GM20000 (cell line): ENCODE data around the gene ARHGAP21.

Experiments
- DNase-seq: peaks from one replicate; pipeline ENCODE4 v3.0.0; 2012; ENCODE audit warnings: low spot score
- TF ChIP-seq, protein P1 (sequence below): IDR thresholded peaks from 2 replicates; pipeline ENCODE4 v1.5.1; 2012; ENCODE audit warnings: mild to moderate bottlenecking, control low read depth; ENCODE audit errors: extremely low read depth, missing control alignments

Gene ARHGAP21

DNA sequence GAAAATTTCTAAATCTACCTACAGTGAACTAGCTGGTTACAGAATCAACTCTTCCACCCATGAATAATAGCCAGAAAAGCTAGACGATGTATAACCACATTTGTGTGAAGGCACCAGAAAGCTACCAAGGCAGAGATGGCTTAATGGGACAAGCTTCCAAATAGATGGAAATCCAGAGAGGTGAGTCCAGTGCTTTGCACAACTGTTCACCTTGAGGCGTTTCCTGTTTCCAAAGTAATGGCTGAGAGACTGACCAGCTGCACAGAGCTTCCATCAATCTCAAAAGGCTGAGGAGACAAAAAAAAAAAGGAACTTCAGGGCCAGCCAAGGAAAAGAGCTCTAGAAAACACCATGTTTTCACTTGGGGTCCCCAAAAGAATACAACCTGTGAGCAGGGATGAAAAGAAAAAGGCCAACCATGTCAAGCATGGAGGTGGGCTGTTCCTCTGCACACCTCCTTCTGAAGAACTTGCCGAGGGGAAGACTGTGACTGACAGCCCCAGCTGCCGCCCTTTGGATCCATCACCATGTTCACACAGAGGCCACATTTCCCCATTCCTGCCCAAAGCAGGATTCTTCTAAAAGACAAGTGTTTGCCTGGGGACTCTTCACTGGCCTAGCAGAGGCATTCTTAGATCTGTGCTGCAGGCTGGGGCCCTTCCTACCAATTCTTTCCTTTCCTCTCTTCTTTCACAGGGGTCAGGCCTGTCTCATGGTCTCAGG, 72.9 kb downstream of the ARHGAP21 start:
- no peak for DNase-seq
- TF ChIP-seq, protein P1, sequence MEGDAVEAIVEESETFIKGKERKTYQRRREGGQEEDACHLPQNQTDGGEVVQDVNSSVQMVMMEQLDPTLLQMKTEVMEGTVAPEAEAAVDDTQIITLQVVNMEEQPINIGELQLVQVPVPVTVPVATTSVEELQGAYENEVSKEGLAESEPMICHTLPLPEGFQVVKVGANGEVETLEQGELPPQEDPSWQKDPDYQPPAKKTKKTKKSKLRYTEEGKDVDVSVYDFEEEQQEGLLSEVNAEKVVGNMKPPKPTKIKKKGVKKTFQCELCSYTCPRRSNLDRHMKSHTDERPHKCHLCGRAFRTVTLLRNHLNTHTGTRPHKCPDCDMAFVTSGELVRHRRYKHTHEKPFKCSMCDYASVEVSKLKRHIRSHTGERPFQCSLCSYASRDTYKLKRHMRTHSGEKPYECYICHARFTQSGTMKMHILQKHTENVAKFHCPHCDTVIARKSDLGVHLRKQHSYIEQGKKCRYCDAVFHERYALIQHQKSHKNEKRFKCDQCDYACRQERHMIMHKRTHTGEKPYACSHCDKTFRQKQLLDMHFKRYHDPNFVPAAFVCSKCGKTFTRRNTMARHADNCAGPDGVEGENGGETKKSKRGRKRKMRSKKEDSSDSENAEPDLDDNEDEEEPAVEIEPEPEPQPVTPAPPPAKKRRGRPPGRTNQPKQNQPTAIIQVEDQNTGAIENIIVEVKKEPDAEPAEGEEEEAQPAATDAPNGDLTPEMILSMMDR, result no peak

DNA sequence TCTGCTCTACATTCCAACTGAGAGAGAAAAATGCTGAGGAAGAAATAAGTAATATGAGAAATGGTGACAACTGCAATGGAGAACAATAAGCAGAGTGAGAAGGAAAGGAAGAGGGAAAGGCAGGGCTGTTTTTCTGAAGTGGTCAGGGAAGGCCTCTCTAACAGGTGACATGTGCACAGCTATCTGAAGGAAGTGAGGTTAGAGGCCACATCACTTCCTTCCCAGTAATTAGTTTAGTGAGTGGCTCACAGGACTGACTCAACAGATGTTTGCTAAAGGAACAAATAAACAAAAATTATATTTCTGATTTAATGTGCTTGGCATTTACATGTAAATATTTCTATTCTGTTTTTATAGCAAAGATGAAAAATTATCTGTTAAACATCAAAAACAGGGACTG, 77.9 kb downstream of the ARHGAP21 start:
- DNase-seq, result no peak

DNA sequence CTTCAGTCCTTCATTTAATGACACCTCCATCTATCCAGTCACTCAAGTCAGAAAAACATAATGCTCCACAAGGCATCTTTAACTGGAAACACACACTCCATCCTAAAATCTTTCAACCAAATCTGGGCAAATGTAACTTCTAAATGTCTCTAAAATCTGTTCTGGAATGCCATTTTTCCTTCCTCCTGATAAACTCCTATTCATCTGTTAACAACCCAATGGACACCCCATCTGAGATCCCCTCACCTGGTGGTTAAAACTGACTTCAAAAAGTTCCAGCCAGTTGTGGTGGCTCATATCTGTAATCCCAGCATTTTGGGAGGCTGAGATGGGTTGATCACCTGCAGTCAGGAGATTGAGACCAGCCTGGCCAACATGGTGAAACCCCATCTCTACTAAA, 78.7 kb downstream of the ARHGAP21 start:
- TF ChIP-seq, protein P1, result no peak
- no peak for DNase-seq

More for the DNA sequence above, 77.9 kb downstream of the ARHGAP21 start:
- TF ChIP-seq, protein P1, result no peak

DNA sequence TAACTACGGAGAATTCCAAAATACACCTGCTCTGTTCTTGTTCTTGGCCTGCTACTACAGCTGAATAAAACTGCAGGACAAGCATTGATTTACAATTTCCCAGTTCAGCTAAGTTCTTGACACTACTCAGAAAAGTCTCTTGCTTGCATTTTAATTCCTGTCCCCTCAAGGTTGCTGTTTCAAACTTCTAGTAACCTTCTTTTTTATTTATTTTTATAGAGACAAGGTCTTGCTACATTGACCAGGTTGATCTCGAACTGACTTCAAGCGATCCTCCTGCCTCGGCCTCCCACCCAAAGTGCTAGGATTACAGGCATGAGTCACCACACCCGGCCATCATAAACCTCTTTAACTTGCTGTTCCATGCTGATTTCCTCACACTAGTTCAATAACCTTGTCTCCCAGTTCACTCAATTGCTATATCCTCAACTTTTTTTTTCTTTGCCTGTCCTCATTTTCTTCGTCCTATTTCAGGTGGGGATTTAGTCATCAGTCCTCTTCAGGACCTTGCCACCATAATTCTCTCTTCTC, 79.9 kb downstream of the ARHGAP21 start:
- DNase-seq, result no peak
- TF ChIP-seq, protein P1, result no peak

DNA sequence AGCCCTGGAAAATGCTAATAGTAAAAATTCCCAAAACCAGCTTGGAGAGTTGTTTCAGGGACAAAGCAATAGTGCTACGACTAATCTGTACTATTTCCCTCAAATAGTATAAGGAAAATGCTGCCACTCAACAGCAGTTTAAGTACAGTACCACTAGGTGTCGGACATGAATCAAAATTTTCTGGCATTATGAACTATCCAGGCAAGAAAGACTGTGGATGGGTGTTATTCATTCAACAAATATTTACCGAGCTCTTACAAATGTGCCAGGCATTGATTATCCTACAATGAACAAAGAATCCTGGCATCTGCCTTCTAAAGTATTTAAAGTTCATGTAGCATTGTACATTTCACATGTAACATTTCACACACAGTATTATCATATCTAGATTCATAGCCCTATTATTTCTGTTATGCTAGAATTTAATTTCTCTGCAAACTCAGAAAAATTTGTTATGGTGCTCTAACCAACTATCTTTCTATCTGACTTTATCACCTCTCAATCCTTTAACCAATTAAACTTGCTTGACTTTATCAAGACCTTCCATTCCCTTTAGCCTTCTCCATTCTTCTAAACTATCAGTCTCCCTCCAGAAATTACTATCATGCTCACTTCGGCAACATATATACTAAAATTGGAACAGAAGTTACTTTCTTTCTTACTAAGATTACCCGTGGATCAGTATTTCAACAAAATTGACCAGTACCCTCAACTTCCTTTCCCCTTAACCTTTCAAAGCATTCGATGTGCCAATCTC, 80.6 kb downstream of the ARHGAP21 start:
- peak; percentile 39 for DNase-seq
- TF ChIP-seq, protein P1, result peak; percentile 37

DNA sequence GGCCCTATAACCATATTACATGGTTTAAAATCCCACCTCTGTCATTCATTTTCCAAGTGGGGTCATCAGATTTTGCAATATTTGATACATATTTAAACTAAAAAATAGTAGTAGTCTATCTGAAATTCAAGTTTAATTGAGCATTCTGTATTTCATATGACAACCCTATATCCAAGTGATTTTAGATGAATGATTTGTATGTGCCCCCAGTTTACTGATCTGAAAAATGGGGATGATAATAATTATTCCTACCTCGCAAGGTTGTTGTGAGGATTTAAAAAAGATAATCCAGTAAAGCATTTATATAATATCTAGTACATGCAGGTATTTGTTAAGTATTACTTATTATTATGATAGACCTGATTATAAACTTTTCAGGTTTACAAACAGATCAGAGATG, 84.6 kb downstream of the ARHGAP21 start:
- no peak for DNase-seq
- TF ChIP-seq, protein P1, result no peak

DNA sequence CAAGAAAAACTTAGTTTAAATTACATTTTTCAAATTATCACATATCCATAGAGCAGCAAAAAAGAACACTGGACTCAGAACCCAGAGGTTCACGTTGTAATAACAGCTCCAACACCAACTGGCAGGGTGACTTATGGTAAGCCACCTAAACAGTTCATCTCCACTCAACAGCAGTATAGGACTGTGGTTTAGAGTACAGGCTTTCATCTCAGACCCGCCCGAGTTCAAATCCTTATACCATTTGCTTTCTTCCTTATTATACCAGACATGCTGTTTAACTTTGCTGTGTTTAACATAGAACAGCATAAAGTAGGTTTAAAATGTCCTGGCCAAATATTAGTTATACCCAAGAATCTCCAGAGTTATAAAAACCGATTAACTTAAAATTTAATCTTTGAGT, 97.9 kb downstream of the ARHGAP21 start:
- no peak for DNase-seq
- TF ChIP-seq, protein P1, result no peak
